Progenitor cell of endocrine pancreas (in vitro differentiated cells): ENCODE measurements around the gene CAPN12. TPM values are rescaled to one million over a fixed set of nuclear protein-coding genes. Genes with fewer than 3 reads are reported as not detected.

Experiments
- DNase-seq: peaks from one replicate; pipeline ENCODE4 v3.0.0; 2021; ENCODE audit warnings: low spot score; ENCODE audit not compliant: unreplicated experiment
- H3K27ac Mint-ChIP-seq: 2 replicates; pipeline ENCODE4 v1.8.0; 2021; ENCODE audit warnings: mild to moderate bottlenecking, moderate library complexity, mixed read lengths
- H3K27me3 Mint-ChIP-seq: 2 replicates; pipeline ENCODE4 v1.8.0; 2021; ENCODE audit warnings: mixed read lengths
- H3K36me3 Mint-ChIP-seq: 2 replicates; pipeline ENCODE4 v1.8.0; 2022; ENCODE audit warnings: mixed read lengths; ENCODE audit not compliant: insufficient read depth
- H3K4me1 Mint-ChIP-seq: 2 replicates; pipeline ENCODE4 v1.8.0; 2021; ENCODE audit warnings: low read depth, mixed read lengths
- H3K4me3 Mint-ChIP-seq: 2 replicates; pipeline ENCODE4 v1.8.0; 2021; ENCODE audit warnings: low read depth, mild to moderate bottlenecking, moderate library complexity, mixed read lengths
- H3K9me3 Mint-ChIP-seq: 2 replicates; pipeline ENCODE4 v1.8.0; 2021; ENCODE audit warnings: low read depth, mixed read lengths
- total RNA-seq: library from RNA; stranded (reverse); gene quantifications from 2 replicates; pipeline ENCODE4 v1.2.1, GENCODE V29; 2021
- TF ChIP-seq, protein P1 (sequence below): fragments of 200-600 bp; sonication (generic); IDR thresholded peaks from one replicate; pipeline ENCODE4 v1.5.0; 2021; ENCODE audit warnings: antibody characterized with exemption, mild to moderate bottlenecking; ENCODE audit not compliant: unreplicated experiment

The CAPN12 gene
- total RNA-seq, 1 donor from 2014 or later, result 4.1 TPM

DNA sequence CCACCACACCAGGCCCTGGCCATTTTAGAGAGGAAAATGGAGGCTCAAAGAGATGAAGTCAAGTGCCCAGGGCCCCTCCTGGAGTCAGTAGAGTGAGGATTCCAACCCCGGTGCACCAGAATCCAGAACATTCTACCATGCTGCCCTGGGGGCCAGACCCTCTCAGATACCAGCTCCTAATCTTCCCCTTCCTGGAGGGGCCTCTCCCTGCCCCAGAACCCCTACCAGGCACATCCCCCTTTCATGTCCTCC, 11.1 kb downstream of the CAPN12 start:
- DNase-seq, result no peak
- Mint-ChIP-seq H3K36me3 (peaks cover 23% of the 10 kb centered on the region), H3K27ac (no peak overlapping the region), H3K9me3 (no peaks in the 10 kb centered on the region), H3K27me3 (peaks cover 8% of the 10 kb centered on the region), H3K4me1 (peaks cover 5% of the 10 kb centered on the region), H3K4me3 (no peak overlapping the region)
- TF ChIP-seq, protein P1, sequence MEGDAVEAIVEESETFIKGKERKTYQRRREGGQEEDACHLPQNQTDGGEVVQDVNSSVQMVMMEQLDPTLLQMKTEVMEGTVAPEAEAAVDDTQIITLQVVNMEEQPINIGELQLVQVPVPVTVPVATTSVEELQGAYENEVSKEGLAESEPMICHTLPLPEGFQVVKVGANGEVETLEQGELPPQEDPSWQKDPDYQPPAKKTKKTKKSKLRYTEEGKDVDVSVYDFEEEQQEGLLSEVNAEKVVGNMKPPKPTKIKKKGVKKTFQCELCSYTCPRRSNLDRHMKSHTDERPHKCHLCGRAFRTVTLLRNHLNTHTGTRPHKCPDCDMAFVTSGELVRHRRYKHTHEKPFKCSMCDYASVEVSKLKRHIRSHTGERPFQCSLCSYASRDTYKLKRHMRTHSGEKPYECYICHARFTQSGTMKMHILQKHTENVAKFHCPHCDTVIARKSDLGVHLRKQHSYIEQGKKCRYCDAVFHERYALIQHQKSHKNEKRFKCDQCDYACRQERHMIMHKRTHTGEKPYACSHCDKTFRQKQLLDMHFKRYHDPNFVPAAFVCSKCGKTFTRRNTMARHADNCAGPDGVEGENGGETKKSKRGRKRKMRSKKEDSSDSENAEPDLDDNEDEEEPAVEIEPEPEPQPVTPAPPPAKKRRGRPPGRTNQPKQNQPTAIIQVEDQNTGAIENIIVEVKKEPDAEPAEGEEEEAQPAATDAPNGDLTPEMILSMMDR, result no peak

DNA sequence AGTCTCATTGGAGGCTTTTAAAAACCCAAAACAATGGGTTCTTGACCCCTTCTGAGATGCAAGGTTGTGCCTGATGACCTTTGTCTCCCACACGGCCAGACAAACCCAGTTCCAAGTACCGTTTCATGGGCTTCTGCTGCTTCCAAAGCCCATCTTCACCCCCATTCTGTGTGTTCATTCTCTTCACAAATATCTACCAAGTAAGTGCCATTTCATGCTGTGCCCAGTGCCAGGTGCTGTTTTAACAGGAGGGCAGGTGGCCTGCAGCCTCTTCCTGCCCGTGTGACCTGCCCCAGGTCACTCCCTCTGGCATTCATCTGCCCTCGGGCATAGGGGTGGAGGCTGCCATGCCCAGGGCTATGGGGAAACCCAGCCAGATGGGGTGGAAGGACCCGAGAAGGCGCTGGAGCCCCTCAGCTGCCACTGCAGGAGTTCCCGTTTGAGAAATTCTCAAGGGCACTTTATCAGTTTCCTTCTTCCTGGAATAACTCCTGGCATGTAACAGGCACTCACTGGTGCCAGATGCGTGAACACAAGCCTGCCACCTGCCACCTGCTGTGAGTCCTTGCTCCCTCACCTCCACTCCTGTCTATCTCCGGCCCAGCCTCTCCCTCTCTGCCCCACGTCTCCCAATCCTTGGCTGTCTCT, 12.5 kb downstream of the CAPN12 start:
- H3K36me3 Mint-ChIP-seq, result peaks cover 22% of the 10 kb centered on the region
- TF ChIP-seq, protein P1, result no peak
- H3K27ac Mint-ChIP-seq, result peak overlapping the region; percentile 64
- H3K4me1 Mint-ChIP-seq, result peaks cover 2% of the 10 kb centered on the region
- DNase-seq, result no peak
- no peak overlapping the region for H3K4me3 Mint-ChIP-seq
- H3K9me3 Mint-ChIP-seq, result no peaks in the 10 kb centered on the region
- no peaks in the 10 kb centered on the region for H3K27me3 Mint-ChIP-seq

GRCh38 chr19:38730731-38731589, 13.3 kb downstream of the CAPN12 start:
- H3K4me3 Mint-ChIP-seq, result no peak overlapping the region
- DNase-seq, result no peak
- TF ChIP-seq, protein P1, result no peak
- H3K4me1 Mint-ChIP-seq, result peaks cover 2% of the 10 kb centered on the region
- H3K9me3 Mint-ChIP-seq, result no peaks in the 10 kb centered on the region
- peaks cover 24% of the 10 kb centered on the region for H3K36me3 Mint-ChIP-seq
- H3K27me3 Mint-ChIP-seq, result no peaks in the 10 kb centered on the region
- peak overlapping the region; percentile 37 for H3K27ac Mint-ChIP-seq

DNA sequence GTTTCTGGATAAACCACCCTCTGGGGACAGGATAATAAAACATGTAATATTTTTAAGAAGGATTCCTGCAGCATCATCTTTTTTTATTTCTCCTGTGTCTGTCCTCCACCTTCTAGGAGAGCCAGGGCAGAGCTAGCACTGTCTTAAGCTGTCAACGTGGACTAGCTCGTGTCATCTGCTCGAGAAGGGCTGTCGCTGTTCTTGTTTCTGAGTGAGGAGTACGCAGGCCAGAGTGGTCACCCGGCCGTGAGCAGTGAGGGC, 13.9 kb downstream of the CAPN12 start:
- Mint-ChIP-seq H3K27me3 (no peaks in the 10 kb centered on the region), H3K9me3 (no peaks in the 10 kb centered on the region), H3K36me3 (peaks cover 26% of the 10 kb centered on the region)

DNA sequence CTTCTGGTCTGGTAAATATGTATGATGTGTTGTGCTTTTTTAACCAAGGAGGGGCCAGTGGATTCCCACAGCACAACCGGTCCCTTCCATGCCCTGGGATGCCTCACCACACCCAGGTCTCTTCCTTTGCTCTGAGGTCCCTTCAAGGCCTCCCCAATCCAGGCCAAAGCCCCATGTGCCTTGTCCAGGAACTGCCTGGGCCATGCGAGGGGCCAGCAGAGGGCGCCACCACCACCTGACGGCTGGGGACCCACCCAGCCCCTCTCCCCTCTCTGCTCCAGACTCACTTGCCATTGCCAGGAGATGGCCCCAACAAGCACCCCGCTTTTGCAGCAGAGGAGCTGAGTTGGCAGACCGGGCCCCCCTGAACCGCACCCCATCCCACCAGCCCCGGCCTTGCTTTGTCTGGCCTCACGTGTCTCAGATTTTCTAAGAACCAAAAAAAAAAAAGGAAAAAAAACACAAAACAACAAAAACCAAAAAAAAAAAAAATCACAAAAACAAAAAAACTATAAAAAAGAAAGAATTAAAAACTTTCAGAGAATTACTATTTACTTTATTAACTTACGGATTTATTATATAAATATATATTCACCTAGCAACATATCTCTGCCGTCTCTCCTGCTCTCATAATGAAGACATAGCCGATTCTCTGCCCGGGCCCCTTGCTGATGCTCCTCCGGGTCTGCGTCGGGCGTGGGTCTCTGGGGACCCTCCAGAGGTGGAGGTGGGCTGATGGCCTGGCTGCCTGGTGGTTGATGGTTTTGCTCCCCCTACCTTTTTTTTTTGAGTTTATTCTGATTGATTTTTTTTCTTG, 14.4 kb downstream of the CAPN12 start:
- no peaks in the 10 kb centered on the region for H3K27me3 Mint-ChIP-seq
- peak; percentile 70 for DNase-seq
- no peaks in the 10 kb centered on the region for H3K9me3 Mint-ChIP-seq
- peak overlapping the region; percentile 88 for H3K27ac Mint-ChIP-seq
- no peak overlapping the region for H3K4me3 Mint-ChIP-seq
- peaks cover 28% of the 10 kb centered on the region for H3K36me3 Mint-ChIP-seq
- TF ChIP-seq, protein P1, result peak; percentile 84
- H3K4me1 Mint-ChIP-seq, result peaks cover 2% of the 10 kb centered on the region

More for the DNA sequence above, 13.9 kb downstream of the CAPN12 start:
- no peak for DNase-seq
- H3K4me3 Mint-ChIP-seq, result no peak overlapping the region
- peak overlapping the region; percentile 37 for H3K27ac Mint-ChIP-seq
- TF ChIP-seq, protein P1, result no peak
- peaks cover 2% of the 10 kb centered on the region for H3K4me1 Mint-ChIP-seq
